Activated T-cell treated with anti-CD3 and anti-CD28 coated beads for 4 hours (primary cell): ENCODE data around the gene TCHP.
"Not testable (repeated sequence)": the region's sequence is repeated elsewhere in the genome, so short reads cannot be mapped to it uniquely, and the experiment has no call there.

Source experiments
- DNase-seq: peaks from one replicate; pipeline ENCODE4 v3.0.0-alpha.2; 2020

TCHP gene, protein sequence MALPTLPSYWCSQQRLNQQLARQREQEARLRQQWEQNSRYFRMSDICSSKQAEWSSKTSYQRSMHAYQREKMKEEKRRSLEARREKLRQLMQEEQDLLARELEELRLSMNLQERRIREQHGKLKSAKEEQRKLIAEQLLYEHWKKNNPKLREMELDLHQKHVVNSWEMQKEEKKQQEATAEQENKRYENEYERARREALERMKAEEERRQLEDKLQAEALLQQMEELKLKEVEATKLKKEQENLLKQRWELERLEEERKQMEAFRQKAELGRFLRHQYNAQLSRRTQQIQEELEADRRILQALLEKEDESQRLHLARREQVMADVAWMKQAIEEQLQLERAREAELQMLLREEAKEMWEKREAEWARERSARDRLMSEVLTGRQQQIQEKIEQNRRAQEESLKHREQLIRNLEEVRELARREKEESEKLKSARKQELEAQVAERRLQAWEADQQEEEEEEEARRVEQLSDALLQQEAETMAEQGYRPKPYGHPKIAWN

DNA sequence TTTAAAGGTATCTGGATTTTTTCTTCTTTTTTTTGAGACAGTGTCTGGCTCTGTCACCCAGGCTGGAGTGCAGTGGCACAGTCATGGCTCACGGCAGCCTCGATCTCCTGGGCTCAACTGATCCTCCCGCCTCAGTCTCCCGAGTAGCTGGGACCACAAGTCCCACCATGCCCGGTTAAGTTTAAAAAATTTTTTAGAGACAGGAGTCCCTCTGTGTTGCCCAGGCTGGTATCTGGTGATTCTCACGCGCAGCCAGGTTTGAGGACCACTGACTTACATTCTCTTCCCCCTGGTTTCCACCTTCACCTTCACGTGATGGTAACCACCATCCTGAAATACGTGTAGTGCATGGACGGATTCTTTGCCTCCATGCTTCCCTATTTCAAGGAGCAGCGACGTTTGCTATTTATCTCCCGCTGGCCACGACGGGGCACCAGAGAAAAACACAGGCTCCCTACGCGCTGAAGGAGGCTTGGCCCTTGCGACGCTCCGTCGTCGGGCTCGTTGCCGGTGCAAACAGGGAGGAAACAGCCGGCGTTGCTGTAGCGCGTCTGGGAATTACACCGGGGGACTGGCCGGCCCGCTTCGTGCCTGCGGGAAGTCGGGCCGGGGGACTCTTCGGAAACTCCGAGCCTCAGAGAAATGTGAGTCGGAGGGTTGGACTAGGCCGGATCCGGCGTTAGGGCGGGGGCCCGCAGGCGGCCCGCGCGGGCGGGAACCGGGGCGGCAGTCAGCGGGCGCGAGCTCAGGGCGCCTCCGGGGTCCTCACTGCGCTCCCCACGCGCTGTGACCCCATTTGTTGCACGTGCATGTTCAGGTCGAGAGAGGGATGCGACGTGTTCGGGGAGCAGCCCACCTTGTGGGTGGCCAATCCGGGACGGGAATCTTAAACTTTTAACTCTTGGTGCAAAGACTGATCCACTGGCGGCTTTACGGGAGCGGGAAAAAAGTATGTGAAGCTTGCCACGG, at the start of gene TCHP:
Gene TCHP, plus strand, starts transcription at position 492 of the 969 bp plus-strand sequence. CDS start 2,753 bp downstream, outside the sequence.
- peak; percentile 53 for DNase-seq

DNA sequence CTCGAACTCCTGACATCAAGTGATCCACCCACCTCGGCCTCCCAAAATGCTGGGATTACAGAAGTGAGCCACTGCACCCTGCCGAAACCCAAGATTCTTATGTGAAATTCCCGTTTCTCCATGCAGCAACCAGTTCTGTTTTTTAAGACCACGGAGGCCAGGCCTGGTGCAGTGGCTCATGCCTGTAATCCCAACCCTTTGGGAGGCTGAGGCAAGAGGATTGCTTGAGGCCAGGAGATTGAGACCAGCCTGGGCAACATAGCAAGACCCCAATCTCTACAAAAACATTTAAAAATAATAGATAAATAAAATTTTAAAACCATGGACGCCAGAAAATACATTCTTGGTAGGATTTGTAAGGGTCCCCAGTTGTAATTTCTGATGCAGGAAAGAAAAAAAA, 49.6 kb upstream of the TCHP start:
- not testable (repeated sequence) for DNase-seq

- no peak for DNase-seq
Measured at GRCh38 chr12:109855377-109855776, 44.7 kb upstream of the TCHP start.

- DNase-seq = no peak
Measured at GRCh38 chr12:109857715-109858114, 42.4 kb upstream of the TCHP start.

- no peak for DNase-seq
Measured at GRCh38 chr12:109858764-109859163, 41.3 kb upstream of the TCHP start.

DNA sequence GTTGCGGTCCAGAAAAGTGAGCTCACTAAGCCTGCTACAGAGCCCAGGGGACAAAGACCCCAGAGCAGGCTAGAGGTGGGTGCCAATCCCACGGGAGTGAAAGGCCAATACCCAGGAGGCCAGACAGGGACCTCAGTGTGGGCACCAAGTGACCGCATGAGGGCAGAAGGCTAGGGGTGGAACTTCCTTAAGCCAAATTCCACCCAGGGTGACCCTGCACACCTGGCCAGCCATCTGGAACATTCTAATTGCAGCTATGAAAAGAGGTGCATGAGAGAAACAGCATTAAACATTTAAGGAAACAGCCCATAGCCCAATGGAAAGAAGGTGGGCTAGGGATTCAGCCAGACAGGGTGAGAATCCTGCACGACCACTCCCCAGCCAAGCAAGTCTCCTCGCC, 39.1 kb upstream of the TCHP start:
- DNase-seq = no peak

DNA sequence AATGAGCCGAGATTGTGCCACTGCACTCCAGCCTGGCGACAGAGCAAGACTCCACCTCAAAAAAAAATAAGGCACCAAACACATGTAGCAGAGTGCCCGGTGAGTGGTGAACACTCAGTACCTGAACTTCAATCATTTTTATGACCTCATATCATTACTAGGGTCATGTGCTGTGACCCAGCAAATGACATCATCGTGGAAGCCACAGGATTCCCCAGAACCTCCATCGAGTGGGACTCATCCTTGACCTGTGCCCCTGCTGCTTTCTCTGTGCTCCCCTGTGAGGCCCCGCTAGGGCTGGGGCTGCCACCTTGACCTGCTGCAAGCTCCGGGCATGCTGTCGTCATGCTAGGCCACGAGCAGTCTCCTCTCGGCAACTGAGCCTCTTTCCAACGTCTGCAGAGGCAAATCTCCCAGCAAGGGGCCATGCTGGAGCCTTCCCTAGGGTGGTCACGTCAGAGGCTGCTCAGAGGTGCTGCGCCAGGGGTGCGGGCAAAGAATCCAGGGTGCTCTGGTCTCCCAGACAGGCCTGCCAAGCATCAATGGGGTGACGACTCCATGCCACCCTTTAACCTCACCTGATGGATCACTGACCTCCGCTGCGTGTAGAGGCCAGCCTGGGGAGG, 38.3 kb upstream of the TCHP start:
- no peak for DNase-seq

- DNase-seq = not testable (repeated sequence)
Measured at GRCh38 chr12:109862491-109862890, 37.6 kb upstream of the TCHP start.

DNA sequence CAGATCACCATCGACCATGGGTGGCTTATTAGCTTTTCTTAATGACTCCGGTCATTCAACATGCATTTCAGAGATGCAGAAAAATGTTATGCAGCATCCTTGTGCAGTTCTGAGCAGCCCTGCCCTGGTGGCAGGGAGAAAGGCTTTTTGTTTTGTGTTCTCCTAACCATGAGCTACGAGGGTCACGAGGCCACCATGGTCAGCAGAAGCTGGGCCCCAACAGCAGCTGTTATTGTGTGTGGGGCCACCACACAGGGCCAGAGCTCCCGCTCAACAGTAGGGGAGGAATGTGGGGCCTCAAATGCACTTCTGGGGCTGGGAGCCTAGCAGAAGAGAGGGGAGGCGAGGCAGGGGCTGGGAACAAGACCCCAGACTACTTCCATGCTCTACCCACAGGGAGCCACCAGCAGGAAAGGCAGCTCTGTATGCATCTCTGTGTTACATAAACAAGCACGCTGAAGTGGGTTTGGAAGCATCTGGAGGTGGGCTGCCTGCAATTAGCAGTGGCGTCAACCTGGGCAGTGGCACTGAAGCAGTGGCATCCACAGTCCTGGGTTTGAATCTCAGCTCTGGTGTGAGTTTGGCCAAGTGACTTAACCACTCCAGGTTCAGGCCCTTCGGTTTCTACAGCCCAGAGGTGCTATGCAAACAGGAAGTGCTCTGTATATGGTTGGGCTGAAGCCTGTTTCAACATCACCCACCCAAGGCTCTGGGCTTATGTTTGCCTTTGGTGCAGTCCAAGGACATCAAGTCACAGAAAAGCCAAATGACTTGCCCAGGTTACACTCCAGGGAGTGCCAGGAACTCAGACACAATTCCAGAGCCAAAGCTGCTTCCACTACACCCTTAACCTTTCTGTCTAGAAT, 36.0 kb upstream of the TCHP start:
- DNase-seq = no peak

DNA sequence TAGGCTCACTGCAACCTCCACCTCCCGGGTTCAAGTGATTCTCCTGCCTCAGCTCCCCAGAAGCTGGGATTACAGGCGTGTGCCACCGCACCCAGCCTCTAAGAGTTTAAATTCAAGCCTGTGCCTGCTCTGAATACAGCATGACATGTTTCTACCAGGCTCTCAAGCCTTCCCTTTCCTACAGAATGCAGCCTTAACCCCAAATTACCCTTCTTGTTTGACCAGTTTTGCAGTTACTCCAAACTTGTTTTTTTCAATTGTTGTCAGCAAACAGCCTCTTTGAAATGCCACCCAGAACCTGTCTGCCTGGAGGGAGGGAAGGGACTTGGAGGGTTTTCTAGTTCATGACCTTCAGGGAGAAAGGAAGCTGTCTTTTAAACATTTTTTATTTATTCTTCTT, 35.2 kb upstream of the TCHP start:
- no peak for DNase-seq

GRCh38 chr12:109868182-109869051, 31.7 kb upstream of the TCHP start:
- DNase-seq = no peak

GRCh38 chr12:109870648-109871047, 29.4 kb upstream of the TCHP start:
- no peak for DNase-seq

- DNase-seq = no peak
Measured at GRCh38 chr12:109871668-109872314, 28.3 kb upstream of the TCHP start.

- DNase-seq = no peak
Measured at GRCh38 chr12:109873653-109874052, 26.4 kb upstream of the TCHP start.

GRCh38 chr12:109875572-109876131, 24.4 kb upstream of the TCHP start:
- no peak for DNase-seq

- DNase-seq = no peak
Measured at GRCh38 chr12:109876406-109876805, 23.7 kb upstream of the TCHP start.

DNA sequence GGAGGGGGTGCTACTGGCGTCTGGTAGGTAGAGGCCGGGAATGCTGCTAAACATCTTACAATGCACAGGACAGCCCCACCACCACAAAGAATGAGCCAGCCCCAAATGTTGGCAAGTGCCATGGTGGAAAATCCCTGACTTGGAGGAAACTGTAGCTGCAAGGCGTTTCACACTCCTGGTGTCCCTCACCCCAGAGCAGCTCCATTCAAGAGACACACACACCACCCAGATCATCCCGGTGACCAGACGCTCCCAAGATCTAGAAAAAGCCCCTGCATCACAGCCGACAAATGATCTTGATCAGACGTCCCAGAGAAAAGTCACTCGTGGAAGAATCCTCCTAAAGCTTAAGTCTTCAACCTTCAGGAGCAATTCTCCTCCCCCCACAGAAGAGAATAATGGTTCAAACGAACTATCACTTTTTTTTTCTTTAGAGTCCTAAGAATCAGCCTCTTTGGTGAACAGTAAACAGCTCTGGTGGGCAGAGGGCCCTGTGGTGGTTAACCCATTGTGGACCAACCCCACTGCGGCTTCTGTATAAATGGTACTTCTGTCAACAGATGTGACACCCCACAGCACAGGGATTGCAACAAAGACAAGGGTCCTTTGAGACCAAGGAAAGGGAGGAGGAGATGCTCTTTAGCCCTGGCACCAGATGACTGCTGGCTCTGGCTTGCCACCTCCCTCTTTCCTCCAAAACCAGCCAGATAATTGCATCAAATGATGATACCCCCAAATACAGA, 22.4 kb upstream of the TCHP start:
- DNase-seq = no peak

GRCh38 chr12:109878247-109878625, 21.8 kb upstream of the TCHP start:
- no peak for DNase-seq

DNA sequence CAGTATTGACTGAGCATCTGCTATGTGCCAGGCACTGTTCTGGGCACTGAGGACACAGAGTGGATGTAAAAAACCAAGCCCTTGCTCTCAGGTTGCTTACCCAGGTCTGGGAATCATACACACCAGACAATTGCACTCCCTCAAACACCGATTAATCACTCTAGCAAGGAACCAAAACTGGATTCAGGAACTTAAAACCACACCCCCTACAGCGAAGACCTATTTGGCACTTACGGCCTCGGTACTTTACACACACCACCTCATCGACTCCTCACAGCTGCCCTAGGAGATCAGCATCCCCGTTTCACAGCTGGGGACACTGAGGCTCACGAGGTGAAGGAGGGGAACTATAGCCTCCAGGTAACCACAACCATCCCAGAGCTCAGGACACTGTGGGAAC, 21.3 kb upstream of the TCHP start:
- DNase-seq = no peak
